ENCODE data around the gene BMERB1.

DNA sequence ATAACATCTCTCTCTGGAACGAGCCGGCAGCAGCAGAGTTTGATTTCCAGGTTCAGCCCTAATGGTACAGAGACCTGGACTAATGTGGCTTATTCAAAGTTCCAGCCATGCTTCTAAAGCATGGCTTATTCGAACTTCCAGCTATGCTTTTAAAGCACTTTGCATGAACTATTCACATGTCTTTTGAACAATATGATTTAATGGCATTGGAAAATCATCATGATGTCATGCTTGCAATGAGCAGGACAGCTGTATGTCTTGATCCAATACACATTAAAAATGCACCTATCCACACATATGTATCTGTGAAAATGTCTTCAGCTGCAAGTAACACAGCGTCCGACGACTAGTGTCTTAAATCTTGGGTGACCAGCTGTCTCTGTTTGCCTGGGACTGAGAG lies 122.9 kb downstream of the BMERB1 start:
- TF ChIP-seq CTCF (IDR thresholded peaks at IDR 0.05; ENCODE audit: low read depth, low read length, missing input control) (no peak), REST (IDR thresholded peaks at IDR 0.05) (no peak), GABPA (IDR thresholded peaks at IDR 0.05 in 1 of 2, conservative IDR thresholded peaks at IDR 0.05 in 1 of 2) (no peak), YY1 (IDR thresholded peaks at IDR 0.05) (no peak), SP1 (IDR thresholded peaks at IDR 0.05) (no peak), JUND (IDR thresholded peaks at IDR 0.05) (no peak), EGR1 (IDR thresholded peaks at IDR 0.05; ENCODE audit: low read depth in 2 of 2) (no peak), TAF1 (conservative IDR thresholded peaks at IDR 0.05) (no peak)
- TF ChIP-seq, protein P1, sequence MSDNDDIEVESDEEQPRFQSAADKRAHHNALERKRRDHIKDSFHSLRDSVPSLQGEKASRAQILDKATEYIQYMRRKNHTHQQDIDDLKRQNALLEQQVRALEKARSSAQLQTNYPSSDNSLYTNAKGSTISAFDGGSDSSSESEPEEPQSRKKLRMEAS (IDR thresholded peaks at IDR 0.05), result no peak
- TF ChIP-seq, protein P2, sequence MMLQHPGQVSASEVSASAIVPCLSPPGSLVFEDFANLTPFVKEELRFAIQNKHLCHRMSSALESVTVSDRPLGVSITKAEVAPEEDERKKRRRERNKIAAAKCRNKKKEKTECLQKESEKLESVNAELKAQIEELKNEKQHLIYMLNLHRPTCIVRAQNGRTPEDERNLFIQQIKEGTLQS (IDR thresholded peaks at IDR 0.05), result no peak
